NCI-H1694 (cell line): ENCODE measurements around the gene PLCXD3.
A peak's percentile ranks its signal among the peaks of the same experiment; 100 is the strongest.
"Not testable (repeated sequence)": the region's sequence is repeated elsewhere in the genome, so short reads cannot be mapped to it uniquely, and the experiment has no call there.

ENCODE experiments used
- DNase-seq: peaks from one replicate; lab custom pipeline; 2025; lab: John Stamatoyannopoulos, UW

The PLCXD3 gene

DNA sequence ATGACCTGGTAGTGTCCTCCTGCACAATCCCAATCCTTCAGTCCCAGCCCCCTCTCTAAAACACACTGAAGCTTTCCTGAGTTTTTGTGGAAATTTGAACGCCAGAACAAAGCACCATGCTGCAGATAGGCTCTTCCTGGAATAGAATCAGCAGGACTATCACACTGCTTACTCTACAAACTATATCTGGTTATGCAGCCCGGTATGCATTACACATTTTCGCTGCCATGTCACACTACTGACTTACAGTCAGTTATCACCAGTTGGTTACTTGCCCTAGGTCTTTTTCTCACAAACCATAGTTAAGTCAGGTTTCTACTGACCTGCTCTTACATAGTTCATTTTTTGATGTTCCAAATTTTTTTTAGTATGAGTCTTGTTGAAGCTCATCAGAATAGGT is 24.9 kb downstream of the PLCXD3 start:
- no peak for DNase-seq

DNA sequence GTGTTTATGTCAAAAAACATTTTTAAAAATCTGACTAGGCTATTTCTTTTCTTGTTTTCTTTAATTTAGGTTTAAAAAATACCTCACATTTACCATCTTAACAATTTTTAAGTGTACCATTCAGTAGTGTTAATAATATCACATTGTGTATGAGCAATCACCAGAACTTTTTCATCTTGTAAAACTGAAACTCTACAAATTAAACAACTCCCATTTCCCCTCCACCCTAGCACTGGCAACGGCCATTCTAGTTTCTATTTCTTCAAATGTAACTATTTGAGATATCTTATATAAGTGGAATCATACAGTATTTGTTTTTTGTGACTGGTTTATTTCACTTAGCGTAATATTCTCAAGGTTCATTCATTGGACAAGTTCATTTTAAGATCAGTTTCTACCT is 27.7 kb downstream of the PLCXD3 start:
- no peak for DNase-seq

DNA sequence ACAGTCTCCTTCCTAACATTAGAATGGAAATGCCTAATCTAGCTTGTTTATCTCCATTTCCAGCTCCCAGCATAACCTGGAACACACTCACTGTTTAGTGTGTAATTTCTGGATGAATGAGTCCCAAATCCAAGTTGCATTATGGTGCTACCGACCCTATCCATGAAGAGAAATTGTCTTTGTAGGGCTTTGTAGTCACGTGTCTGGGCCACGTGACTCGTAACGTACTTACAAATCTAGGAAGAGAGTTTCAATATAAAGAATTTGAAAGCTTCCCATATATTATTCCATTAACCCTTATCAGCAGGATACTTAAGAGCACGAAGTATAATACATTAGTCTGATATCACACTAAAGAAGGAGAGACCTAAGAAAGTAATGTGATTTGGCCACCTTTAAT is 28.2 kb downstream of the PLCXD3 start:
- no peak for DNase-seq

DNA sequence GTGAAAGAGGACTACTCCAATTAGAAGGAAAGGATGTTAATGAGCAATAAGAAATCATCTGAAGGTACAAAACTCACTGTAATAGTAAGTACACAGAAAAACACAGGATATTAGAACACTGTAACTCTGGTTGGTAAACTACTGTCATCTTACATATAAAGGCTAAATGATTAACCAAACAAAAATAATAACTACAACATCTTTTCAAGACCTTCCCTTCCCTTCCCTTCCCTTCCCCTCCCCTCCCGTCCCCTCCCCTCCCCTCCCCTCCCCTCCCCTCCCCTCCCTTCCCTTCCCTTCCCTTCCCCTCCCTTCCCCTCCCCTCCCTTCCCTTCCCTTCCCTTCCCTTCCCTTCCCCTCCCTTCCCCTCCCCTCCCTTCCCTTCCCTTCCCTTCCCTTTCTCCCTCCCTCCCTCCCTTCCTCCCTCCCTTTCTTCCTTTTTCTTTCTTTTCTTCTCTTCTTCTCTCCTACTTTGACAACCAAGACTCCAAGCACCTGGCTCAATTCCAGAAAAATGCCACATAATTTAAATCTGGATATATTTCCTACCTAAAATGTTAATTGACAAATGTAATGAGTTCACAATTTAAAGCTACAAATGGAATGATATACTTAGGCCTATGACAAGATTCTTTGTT is 38.7 kb downstream of the PLCXD3 start:
- not testable (repeated sequence) for DNase-seq

DNA sequence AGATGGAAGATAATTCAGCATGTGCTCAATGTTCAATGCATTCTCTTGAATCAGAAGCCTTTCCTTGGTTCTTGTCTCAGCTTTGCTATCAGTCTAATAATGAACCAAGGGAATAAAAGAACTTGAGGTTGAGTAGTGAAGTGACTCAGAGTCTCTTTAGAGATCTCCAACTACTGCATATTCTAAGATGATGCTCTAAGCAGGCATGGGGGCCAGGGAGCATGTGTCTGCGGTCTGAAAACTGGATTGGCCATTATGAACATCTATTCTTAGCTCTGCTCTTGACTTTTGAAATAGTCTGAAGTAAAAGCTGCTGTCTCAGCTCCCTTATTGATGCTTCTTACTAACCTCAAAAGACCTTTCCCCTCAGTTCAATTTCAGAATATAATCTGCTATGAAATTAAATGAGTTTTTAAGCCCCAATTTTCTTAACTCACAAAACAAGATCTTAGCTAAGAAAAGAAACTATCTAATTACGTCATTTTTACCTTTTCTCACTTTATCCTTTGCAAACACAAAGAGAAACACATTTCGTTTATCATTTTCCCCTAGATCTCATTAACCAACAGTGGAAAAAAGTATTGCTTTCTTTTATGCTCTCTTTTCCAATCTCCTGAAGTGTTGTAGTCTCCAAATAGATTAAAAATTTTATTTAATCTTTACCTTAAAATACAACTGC is 44.8 kb downstream of the PLCXD3 start:
- DNase-seq = no peak

DNA sequence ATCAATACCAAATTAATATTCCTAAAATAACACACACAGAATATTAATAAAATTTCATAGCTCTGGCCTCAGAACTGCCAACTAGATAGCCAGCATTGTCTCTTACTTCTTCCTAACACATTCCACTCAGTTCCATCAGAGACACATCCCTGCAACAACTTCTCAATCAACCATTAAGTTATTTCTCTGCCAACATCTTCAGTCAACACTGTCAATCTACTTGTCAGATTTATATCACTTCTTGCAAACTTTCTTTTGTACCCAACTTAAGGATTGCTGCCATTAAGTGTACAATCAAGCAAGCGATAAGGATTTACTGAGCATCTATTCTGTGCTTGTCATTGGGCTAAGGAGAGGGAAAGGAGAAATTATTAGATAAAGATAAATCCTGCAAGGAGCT is 50.8 kb downstream of the PLCXD3 start:
- DNase-seq = no peak

DNA sequence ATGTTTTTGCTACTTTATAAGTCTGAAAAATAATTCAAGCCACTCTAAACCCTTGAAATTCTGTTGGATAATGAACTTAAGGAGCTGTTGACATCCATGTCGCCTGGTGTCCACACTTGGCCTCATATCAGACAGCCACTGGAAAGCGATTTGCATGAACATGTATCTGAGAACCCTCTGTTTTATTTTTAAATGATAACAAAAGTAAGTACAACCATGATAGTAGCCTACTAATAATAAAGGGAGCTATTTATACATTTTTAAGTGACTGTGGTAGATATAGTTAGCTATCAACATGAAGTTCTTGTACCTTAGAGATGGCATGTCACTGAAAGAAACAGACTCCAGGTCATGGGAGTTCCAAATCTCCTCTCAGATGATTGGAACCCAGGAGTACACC is 53.3 kb downstream of the PLCXD3 start:
- no peak for DNase-seq

DNA sequence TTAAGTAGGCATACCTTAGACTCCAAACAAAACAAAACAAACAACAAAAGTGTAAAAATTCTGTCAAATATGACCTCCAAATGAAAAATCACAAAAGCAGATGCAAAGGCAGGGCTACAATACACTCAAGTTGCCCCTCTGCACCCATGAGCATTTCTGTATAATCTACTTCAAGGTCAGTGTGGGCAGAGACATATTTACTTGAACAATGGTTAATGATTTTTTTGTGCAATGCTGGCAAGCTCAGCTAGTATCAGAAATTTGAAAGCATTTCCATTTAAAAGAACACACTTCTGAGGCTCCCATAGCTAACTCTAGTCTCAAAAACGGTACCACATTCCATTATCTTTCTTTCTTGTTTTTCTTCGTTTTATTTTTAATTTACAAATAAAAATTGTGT is 57.9 kb downstream of the PLCXD3 start:
- DNase-seq = no peak

DNA sequence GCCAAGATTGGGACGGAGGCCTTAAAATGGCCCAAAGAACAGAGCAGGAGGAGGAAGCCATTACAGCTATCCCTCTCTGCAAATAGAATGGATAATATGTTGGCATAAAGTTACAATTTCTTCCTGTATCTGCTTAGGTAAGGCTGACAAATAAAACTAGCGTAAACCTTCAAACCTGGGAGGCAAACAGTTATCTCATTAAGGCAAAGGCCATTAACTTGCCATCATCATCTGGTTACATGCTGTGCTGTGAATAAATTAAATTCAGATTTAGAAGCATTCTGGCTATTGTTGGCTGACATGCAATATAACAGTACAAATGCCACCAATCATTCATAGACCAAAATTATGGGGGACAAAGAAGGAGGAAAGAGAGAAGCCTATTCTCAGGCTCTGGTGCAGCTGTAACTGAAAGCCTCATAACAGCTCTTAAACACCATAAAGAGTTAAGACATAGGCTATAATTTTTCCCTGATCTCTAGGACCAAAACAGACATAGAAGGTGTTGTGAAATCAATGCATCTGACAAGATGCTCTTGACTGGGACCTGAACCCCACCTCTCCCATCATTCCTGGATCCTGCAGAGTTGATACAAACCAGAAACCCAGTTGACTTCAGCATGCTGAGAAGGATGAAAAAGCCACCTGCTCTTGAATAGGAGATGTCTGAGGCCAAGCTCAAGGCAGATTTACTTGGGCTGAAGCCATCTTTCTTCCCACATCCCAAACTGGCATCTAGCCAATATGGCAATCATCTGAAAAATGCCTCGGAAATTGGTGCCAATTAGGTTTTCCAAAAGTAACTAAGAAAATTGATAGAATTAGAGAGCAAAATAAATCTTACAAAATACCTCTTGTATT is 62.5 kb downstream of the PLCXD3 start:
- no peak for DNase-seq

DNA sequence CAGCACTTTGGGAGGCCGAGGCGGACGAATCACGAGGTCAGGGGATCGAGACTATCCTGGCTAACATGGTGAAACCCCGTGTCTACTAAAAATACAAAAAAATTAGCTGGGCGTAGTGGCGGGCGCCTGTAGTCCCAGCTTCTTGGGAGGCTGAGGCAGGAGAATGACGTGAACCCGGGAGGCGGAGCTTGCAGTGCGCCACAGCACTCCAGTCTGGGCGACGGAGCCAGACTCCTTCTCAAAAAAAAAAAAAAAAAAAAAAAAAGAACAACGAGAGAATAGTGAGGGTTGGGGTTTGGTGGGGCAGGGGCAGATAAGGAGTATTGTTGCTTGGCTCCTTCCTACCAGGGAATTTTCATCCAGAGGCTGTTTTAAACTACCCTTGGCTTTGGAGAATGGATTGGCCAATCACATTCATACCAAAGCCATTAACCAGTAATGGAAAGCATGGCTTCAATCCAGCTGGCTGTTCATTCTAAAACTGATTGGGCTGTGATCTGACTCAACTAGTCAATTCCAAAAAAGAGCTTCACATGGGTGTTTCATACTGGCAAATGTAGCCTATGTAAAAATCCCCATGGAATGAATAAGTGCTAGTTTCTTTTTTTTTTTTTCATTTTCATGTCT is 64.4 kb downstream of the PLCXD3 start:
- no peak for DNase-seq

DNA sequence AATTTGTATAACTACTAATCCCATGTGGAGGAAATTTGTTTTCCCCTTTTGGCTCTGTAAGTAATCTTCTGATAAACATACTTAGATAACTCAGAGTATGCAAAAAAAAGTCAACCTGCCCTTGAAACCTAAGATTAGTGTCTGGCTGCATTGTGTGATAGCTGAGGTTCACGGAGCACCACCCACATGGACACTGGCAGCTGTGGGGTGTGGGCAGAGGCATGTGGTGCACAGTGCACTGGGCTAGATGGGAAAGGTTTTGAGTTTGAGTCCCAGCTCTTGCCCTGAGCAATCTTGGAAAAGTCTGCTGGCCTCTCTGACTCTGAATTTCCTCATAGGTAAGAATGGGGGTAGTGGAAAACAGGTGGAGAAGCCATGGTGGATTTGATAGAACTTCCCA is 75.1 kb downstream of the PLCXD3 start:
- no peak for DNase-seq

DNA sequence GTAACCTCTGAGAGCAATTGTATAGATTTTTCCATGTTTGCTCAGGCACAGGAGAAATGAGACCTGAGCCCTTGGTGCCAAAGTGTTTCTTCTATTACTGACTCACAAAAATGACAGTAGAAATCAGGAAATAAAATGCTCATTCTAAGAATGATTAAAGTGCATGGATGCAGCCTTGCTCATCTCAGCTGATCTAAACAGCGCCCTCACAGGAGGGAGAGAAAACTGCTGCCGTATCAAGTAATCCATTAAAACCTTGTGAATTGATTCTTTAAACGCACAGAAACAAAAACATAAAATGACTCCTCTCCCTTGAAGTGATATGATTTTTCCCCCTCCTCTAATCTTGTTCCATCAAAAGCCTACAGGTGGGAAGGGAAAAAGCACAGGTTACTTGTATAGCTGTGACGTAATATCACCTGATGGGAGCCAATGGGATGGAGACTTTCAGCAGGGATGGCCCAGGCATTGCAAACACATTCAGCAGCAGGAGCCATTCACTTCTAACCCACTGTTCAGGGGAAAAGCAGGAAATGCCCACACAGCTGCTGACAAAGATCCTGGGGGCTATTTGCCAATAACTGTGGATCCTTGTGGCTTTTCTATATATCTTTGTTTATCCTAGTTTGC is 76.7 kb downstream of the PLCXD3 start:
- DNase-seq = peak; percentile 13

DNA sequence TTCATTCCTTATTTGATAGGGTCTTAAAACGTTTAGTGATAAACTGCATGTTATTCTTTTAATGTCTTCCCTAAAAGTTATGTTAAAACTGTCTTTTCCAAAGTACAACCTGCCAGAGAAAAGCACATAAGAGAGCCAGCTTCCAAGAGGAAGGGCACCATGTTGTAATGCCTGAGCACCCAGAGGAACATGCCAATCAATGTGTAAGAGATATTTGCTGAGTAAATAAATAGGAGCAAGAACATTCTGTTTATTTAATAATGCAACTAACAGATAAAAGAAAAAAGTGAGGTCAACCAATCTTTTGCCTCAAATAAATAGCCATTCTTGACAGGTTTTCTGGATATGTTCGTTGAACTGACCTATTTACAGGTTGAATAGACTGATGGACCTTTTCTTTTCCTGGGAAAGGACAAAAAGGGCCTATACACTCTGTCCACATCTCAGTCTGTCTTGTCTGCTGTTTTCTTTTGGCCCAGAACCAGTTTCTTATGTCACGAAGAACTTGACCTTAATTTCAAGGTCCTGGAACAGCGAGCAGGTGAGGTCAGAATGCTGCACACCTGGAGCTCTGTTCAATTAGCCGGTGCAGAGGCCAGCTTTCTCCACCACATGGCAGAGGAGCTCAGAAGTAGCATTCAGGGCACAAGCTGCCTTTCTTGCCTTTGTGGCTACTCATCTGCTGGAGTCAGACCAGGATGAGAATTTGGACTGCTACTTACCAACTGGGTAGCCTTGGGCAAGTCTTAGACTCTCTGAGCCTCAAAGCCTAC is 77.7 kb downstream of the PLCXD3 start:
- no peak for DNase-seq

DNA sequence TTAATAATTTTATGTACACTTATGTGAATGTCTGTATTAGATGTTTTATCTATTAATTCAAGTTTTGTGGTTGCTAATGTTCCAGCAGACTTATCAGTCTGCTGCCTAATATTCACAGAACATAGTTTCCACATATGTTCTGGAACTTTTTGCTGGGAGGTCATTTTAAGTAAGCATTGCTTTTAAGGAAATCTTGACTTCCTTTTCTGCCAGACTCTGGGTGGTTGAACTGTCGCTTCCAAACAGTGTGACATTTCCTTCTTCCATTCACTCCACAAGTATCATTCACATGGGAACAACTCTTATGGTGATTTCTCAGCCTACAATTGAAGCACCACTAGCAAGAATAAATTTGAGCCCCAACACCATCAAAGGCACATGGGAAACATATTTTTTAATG is 82.9 kb downstream of the PLCXD3 start:
- DNase-seq = no peak

DNA sequence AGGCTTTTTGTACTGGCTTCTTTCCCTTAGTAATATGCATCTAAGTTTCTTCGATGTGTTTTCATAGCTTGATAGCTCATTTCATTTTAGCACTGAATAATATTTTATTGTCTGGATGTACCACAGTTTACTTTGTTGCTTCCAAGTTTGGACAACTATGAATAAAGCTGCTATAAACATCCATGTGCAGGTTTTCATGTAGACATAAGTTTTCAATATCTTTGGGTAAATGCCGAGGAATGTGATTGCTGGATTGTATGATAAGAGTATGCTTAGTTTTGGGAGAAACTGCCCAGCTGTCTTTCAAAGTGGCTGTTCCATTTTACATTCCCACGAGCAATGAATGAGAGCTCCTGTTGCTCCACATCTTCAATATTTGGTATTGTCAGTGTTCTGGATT is 84.7 kb downstream of the PLCXD3 start:
- DNase-seq = no peak

DNA sequence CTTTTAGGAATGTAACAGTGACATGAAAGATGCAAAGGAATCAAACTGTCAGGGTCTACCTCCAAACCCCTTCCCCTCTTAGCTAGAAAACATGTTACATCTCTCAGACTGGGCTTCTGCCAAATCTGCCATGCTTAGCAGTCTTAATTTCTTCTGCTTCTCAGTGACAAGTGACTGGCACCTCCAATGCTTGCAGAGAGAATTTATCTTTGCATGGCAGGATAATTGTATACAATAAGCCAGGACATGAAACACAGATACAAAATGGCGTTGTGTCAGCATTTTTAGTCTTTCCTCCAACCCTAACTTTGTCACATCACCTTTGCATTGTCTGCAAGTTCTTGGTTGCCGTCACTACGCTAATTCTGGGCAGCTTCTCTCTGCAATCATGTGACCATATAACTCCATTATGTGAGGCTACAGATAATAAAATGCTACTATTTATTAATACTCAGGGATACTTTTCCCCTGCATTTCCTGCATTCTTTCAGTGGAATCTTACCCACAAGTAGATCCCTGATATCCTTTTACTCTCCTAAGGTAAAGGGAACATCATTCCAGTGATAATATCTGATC is 89.8 kb downstream of the PLCXD3 start:
- DNase-seq = no peak

DNA sequence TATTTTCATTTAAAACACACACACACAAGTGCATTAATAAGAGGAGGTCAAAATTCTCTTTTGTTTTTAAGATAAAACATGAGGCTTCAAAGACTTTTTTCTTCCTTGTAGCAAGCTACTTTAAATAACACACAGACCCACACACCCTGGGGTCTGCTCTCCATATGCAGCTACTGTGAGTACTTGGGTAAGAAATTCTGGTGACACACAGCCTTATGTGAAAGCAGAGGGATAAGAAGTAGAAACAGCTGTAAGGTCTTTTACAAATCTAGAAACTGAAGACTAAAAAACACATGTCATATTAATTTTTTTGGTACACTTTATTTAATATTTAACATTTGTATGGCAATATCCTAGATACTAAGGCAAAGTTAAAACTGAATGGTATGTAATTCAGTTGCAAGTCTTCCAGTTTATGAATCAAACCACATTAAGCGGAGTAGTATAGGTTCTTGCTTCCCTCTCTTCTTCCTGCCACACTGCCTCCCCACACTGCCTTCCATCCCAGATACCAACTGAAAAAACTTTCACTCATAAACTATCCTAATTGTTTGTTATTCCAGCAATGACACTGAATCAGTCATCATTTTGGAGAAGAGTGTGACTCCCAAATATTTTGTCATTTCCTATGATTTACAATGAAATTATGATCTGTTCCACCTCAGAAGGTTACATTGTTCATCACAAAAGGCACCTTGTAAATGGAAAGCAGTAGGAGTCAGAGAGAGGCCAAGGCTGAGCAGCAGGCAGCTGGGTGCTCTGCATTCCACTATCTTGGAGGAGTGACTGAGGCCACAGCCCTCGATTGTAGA is 92.0 kb downstream of the PLCXD3 start:
- no peak for DNase-seq

DNA sequence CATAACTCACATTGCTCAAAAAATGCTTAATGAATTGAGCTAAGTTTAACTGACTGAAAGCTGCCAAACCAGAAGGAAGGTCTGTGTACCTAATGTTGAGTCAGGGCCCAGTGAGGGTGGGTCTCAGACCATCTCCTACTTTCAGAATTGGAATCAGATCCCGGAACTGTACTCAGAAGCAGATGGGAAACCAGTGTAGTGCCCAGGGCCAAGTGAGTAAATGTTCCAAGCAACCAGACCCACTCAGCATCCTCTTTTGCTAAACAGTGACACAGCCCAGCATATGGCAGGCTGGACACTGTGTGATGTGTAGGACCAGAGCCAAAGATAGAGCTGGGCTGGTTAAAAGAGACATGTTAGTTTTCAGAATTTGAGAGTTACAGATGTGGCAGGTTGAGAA is 94.1 kb downstream of the PLCXD3 start:
- DNase-seq = no peak

DNA sequence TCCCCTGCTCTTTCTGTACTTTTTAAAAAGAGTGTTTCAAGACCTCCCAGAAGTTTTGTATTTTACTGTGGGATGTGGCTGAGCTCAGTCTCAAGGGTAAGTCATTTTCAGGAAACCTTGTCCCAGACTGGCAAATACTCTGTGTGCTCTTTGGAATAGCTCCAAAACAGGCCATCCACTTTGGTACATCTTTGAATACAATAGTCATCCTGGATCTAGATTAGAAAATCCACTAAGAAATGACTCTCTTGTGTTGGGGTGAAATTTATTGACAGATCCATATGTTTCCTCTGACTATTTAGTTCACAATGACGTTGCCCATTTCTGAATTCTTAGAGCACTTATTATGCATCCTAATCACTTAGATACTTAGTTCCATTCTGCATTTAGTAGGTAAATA is 95.2 kb downstream of the PLCXD3 start:
- no peak for DNase-seq

DNA sequence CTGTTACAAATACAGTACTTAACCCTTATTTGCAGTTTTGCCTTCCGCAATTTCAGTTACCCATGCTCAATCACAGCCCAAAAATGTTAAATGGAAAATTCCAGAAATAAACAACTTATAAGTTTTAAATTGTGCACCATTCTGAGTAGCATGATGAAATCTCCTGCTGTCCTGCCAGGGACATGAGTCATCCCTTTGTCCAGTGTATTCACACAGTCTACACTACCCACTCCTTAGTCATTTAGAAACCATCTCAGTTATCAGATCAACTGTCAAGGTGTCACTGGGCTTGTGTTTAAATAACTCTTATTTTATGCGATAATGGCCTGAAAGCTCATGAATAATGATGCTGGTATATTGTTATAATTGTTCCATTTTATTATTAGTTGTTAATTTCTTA is 95.8 kb downstream of the PLCXD3 start:
- no peak for DNase-seq
